H1 (cell line): Measurements from ENCODE around the gene ASGR1. TPM values are rescaled to one million over a fixed set of nuclear protein-coding genes. Genes with fewer than 3 reads are reported as not detected.

Experiments
- EGR1 ChIP-seq: IDR thresholded peaks from 2 replicates; pipeline ENCODE4 v1.6.1; 2011; ENCODE audit warnings: low read depth, low read length, borderline replicate concordance
- GTF2F1 ChIP-seq: IDR thresholded peaks from 2 replicates; pipeline ENCODE4 v1.6.1; 2012; ENCODE audit warnings: low read depth, low read length, improper control_type of control experiment, borderline replicate concordance
- polyA plus RNA-seq, 7 experiments: library from polyadenylated mRNA; depleted of rRNA in 3 of 7; stranded (reverse) in 5 of 7; unstranded in 2 of 7; fragments of >200 nt in 5 of 7; fragments of 200-250 nt in 2 of 7; gene quantifications; 1 replicate in 5 of 7; 2 replicates in 1 of 7; 4 replicates in 1 of 7; pipeline versions ENCODE4 v1.2.1 to v1.2.3, GENCODE V29; 2011 to 2013; ENCODE audit warnings: missing spikeins in 2 of 7, mixed read lengths in 2 of 7
- total RNA-seq: library from RNA; stranded (reverse); fragmentation: NEBNext Ultra II Directional; extraction: Animal tissue kit (Norgen Biotek cat#: 25700); gene quantifications from 2 replicates; pipeline ENCODE4 v1.2.1, GENCODE V29; 2021

ASGR1 gene
- total and polyA plus RNA-seq, 2 of the 8 experiments (the other 6 are each of a cell fraction or from before 2014, with no cell fraction given), result 10.8 to 14.5 TPM

DNA sequence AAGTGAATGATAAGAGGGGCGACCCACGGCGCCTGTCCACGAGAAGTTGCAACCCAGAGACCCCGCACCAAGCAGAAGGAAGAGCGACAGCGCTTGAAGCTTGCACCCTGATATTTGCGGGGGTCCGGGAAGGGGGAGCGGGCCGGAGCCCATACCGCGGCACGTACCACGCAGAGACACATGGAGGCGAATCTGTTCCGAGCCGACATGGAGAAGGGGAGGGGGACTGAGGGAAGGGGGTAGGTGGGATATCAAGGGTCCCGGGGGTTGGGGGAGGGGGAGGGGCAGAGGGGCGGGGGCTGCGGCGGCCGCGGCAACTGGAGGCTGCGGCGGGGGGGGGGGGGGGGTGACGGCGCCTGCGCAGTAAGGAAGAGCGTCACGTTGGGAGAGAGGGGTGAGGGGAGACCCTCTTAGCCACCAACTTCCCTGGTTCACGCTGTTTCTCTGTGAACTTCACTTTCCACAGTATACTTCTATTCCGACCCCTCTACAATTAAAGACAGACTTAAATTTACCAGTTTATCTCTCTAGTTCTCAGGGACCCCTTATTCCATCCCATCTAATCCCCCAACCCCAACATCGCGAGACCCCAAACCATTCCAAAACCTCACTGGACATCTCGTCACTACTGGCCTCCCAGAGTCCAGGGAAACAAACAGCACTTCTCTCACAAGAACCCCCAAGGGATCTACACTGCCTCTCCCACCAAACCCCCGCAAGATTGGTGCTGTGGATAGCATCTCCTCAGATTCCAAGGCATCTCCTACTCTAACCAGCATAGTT lies 32.5 kb upstream of the ASGR1 start (continued):
- TF ChIP-seq EGR1, result no peak
- no peak for TF ChIP-seq GTF2F1
